A549 treated with Hydrocortisone at 1 μM for 4 hours (cell line): ENCODE measurements around the gene ZNF546. TPM values are rescaled to one million over a fixed set of nuclear protein-coding genes. Genes with fewer than 3 reads are reported as not detected.

Experiments used
- total RNA-seq: library from RNA; stranded (reverse); fragments of 200-300 nt; extraction: Qiagen RNA extraction; gene quantifications from 5 replicates; pipeline ENCODE4 v1.2.3, GENCODE V29; 2022

ZNF546 gene
- total RNA-seq, result 1.3 to 2.7 TPM (median 2.2 TPM) in 5 replicates

DNA sequence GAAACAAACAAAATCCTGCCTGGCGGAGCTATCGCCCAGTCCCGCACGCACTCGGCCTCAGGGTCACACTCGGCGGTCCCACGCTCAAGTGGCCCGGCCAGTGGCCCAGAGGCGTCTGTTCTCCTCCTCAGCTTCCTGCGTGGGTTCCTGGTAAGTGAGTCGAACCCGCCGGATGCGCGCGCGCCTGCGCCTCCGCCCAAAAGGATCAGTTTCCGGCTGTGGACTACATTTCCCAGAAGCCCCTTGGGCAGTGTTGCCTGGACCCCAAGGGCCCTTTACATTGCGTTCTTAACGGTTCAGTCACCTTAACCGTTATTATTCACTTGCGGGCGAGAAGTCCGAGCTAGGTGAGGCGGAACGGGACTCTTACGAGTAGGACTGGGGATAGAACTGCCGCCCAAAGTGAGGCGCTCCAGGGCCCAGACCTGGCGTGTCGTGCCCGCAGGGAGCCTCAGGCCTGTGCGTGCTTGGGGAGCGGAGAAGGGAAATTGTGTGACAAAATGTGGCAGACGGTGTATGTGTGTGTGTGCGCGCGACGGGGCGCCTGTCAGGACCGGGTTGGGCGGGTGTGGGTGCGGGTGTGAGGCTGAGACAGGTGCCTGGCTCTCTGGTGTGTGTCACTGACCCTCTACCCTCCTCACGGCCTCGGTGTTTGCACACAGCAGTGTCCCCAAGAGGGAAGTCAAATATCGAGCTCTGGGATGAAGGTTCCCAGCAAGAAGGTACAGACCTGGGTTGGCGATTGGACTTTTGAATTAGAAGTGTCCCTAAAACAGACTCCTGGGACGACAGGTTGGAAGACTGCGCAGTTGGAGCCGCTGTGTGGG, at the start of gene ZNF546:
Gene ZNF546 (plus strand): TSS at position 250 of the 827 bp plus-strand sequence. CDS start 1,267 bp downstream, outside the sequence.

DNA sequence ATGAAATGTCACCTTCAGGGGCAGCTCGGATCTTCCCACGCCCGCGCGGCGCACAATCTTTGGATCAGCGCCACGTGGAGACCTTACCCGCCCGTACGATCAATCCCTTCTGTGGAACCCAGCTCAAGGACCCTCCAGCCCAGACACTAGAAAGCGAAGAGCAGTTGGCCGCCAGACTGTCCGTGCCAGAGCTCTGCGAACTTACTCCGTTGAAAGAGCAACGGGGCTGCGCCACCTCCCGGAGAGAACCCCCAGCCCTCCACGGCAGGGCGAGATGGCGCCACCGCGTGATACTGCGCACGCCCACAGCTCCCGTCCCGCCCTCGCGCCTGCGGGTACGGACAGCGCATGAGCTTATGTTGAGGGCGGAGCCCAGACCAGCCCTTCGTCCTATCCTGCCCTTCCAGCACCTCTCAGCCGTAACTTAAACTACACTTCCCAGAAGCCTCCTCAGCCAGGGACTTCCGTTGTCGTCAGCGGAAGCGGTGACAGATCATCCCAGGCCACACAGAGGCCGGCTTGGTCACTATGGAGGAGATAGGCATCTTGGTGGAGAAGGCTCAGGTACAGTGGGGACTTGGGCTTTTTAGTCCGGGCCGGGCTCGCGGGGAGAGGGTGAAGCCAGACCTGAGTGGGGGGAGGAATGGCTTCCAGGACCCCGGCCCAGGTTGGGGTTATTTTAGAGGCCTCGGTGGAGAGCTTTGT, 26.0 kb upstream of the ZNF546 start, which contains the start of gene PSMC4:
Gene PSMC4 (plus strand): TSS at position 491 of the 705 bp plus-strand sequence. CDS start 38 bp downstream, at position 529.

DNA sequence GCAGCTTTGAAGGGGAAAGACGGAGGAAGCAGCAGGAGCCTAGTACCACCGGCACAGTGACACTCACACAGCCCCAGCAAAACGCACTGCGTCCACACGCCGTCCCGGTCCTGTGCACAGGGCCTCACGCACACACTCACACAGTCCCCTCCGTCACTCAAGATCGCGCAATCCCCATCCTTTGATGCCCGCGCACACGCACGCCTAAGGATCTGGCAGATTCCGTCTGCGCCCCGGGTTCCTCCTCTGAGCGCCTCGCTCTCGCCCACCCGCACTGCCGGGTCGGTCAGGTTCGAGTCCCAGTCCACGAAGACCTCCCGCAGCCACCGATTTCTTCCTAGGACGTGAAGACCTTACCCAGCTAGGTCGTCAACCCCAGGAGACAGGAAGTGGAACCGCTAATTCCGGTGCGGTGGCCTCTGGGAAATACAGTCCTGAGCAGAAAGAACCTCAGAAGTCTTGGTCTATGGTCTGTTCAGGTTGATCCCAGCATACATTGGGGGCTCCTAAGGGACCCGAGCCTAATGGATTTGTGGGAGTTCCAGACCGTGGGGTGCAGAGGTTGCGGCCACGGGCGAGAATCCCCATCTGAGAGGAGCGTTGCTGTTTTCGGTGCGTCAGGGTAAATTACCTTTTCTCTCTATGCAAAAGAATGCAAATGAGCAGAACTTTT, 59.1 kb downstream of the ZNF546 start, which contains the start of gene ZNF780B:
Gene ZNF780B (minus strand): TSS at position 400 of the 673 bp plus-strand sequence. CDS start 5,899 bp downstream, outside the sequence.

Other genes starting within 250 kb of the ZNF546 start
- gene LEUTX, start 218.2 kb upstream of the ZNF546 start, total RNA-seq, result not detected in 5 replicates
- 18.2 to 22.5 TPM (median 20.4 TPM) in 5 replicates for gene DYRK1B, start 162.9 kb upstream of the ZNF546 start, total RNA-seq
- 583 to 713 TPM (median 684 TPM) in 5 replicates for gene FBL, start 150.7 kb upstream of the ZNF546 start, total RNA-seq
- 0.63 to 0.97 TPM (median 0.70 TPM) in 5 replicates for gene FCGBP, start 62.4 kb upstream of the ZNF546 start, total RNA-seq
- 257 to 292 TPM (median 275 TPM) in 5 replicates for gene PSMC4, start 25.9 kb upstream of the ZNF546 start, total RNA-seq
- 5.4 to 6.8 TPM (median 6.4 TPM) in 5 replicates for gene ZNF780B, start 59.2 kb downstream of the ZNF546 start, total RNA-seq
- 25.9 to 29.1 TPM (median 27.7 TPM) in 5 replicates for gene ZNF780A, start 93.9 kb downstream of the ZNF546 start, total RNA-seq
- 14.0 to 16.4 TPM (median 14.8 TPM) in 5 replicates for gene MAP3K10, start 194.4 kb downstream of the ZNF546 start, total RNA-seq
- gene TTC9B, start 221.3 kb downstream of the ZNF546 start, total RNA-seq, result 0.16 to 0.79 TPM (median 0.45 TPM) in 5 replicates
- 0.16 to 0.32 TPM (median 0.29 TPM) in 4 of 5 replicates, not detected in the other for gene CCNP, start 229.6 kb downstream of the ZNF546 start, total RNA-seq